Tibial nerve (tissue), 4 donors: ENCODE data around the gene SLC25A31.

Experiments used
- CTCF ChIP-seq, 5 experiments: fragments of 200-600 bp in 3 of 5; fragments of 450-650 bp in 2 of 5; sonication (generic) in 3 of 5; IDR thresholded peaks; one replicate each; pipeline ENCODE4 v1.5.1; 2016 to 2019; ENCODE audit warnings: antibody characterized with exemption in 5 of 5, mild to moderate bottlenecking in 3 of 5, moderate library complexity in 2 of 5
- EP300 ChIP-seq, 2 donors: sonication (generic); formaldehyde crosslinking; IDR thresholded peaks; one replicate each; pipeline ENCODE4 v1.6.1; 2017; ENCODE audit warnings: antibody characterized with exemption in 2 of 2, mild to moderate bottlenecking in 1 of 2
- POLR2A ChIP-seq, 2 donors: fragments of 450-650 bp; IDR thresholded peaks; one replicate each; pipeline ENCODE4 v1.6.1; 2017; ENCODE audit warnings: antibody characterized with exemption in 2 of 2, mild to moderate bottlenecking in 2 of 2, moderate library complexity in 2 of 2

- TF ChIP-seq CTCF (IDR thresholded peaks at IDR 0.05) (no peak), POLR2A (IDR thresholded peaks at IDR 0.05) (no peak), EP300 (IDR thresholded peaks at IDR 0.05) (no peak)
These were observed 47.9 kb downstream of the SLC25A31 start for GRCh38 chr4:127778102-127778501.
